HepG2 (cell line): Measurements from ENCODE around the gene SH3PXD2A. TPM values are rescaled to one million over a fixed set of nuclear protein-coding genes. Genes with fewer than 3 reads are reported as not detected.

Source experiments
- ARNT2 ChIP-seq: sonication (generic); formaldehyde crosslinking; IDR thresholded peaks from 2 replicates; pipeline ENCODE4 v1.8.0; 2022; ENCODE audit warnings: mild to moderate bottlenecking, low read depth, missing genetic modification reagents, moderate library complexity
- CBFB ChIP-seq: sonication (generic); formaldehyde crosslinking; IDR thresholded peaks from 2 replicates; pipeline ENCODE4 v1.4.0; 2020; ENCODE audit warnings: missing genetic modification reagents
- DBP ChIP-seq: sonication (generic); formaldehyde crosslinking; IDR thresholded peaks from 2 replicates; pipeline ENCODE4 v1.4.0; 2020; ENCODE audit warnings: missing genetic modification reagents; ENCODE audit errors: not compliant biosample characterization
- GABPB1 ChIP-seq: IDR thresholded peaks from 2 replicates; pipeline ENCODE4 v1.6.1; 2016; ENCODE audit warnings: mild to moderate bottlenecking, missing genetic modification reagents, moderate library complexity, missing compliant biosample characterization
- GRHL1 ChIP-seq: sonication (generic); formaldehyde crosslinking; conservative IDR thresholded peaks from 2 replicates; pipeline ENCODE4 v1.8.0; 2022; ENCODE audit warnings: missing genetic modification reagents
- HMGA1 ChIP-seq: sonication (generic); formaldehyde crosslinking; conservative IDR thresholded peaks from 2 replicates; pipeline ENCODE4 v1.4.0; 2020; ENCODE audit warnings: missing genetic modification reagents
- ISX ChIP-seq: sonication (generic); formaldehyde crosslinking; conservative IDR thresholded peaks from 2 replicates; pipeline ENCODE4 v1.5.0; 2020; ENCODE audit warnings: missing genetic modification reagents
- KDM3A ChIP-seq: IDR thresholded peaks from 2 replicates; pipeline ENCODE4 v1.6.1; 2018; ENCODE audit warnings: low read depth, missing compliant biosample characterization
- NAIF1 ChIP-seq: sonication (generic); formaldehyde crosslinking; IDR thresholded peaks from 2 replicates; pipeline ENCODE4 v1.5.0; 2020; ENCODE audit warnings: mild to moderate bottlenecking, missing genetic modification reagents, borderline replicate concordance
- PHF21A ChIP-seq: sonication (generic); formaldehyde crosslinking; IDR thresholded peaks from 2 replicates; pipeline ENCODE4 v1.5.0; 2020; ENCODE audit warnings: mild to moderate bottlenecking, missing genetic modification reagents
- PITX1 ChIP-seq: sonication (generic); formaldehyde crosslinking; IDR thresholded peaks from 2 replicates; pipeline ENCODE4 v1.5.1; 2020; ENCODE audit warnings: mild to moderate bottlenecking, missing genetic modification reagents
- PLRG1 ChIP-seq: fragments of 450-650 bp; conservative IDR thresholded peaks from 2 replicates; pipeline ENCODE4 v1.6.1; 2016
- PRPF4 ChIP-seq: fragments of 200-400 bp; formaldehyde crosslinking; IDR thresholded peaks from 2 replicates; pipeline ENCODE4 v1.6.1; 2016; ENCODE audit warnings: low read length, low read depth; ENCODE audit not compliant: poor library complexity, severe bottlenecking
- SMARCE1 ChIP-seq: fragments of 450-650 bp; IDR thresholded peaks from 2 replicates; pipeline ENCODE4 v1.6.1; 2017; ENCODE audit warnings: borderline replicate concordance
- TOPORS ChIP-seq: sonication (generic); formaldehyde crosslinking; IDR thresholded peaks from 2 replicates; pipeline ENCODE4 v1.8.0; 2023; ENCODE audit warnings: mild to moderate bottlenecking, missing genetic modification reagents
- ZBTB42 ChIP-seq: sonication (generic); formaldehyde crosslinking; IDR thresholded peaks from 2 replicates; pipeline ENCODE4 v1.5.0; 2020; ENCODE audit warnings: mild to moderate bottlenecking, missing genetic modification reagents
- ZMAT5 ChIP-seq: sonication (generic); formaldehyde crosslinking; IDR thresholded peaks from 2 replicates; pipeline ENCODE4 v1.5.0; 2020; ENCODE audit warnings: mild to moderate bottlenecking, low read depth, missing genetic modification reagents, borderline replicate concordance
- ZNF124 ChIP-seq: sonication (generic); formaldehyde crosslinking; IDR thresholded peaks from 2 replicates; pipeline ENCODE4 v1.4.0; 2020; ENCODE audit warnings: missing genetic modification reagents
- ZNF431 ChIP-seq: sonication (generic); formaldehyde crosslinking; IDR thresholded peaks from 2 replicates; pipeline ENCODE4 v1.9.0; 2022; ENCODE audit warnings: missing genetic modification reagents, low read depth, mild to moderate bottlenecking, borderline replicate concordance
- ZNF547 ChIP-seq: sonication (generic); formaldehyde crosslinking; IDR thresholded peaks from 2 replicates; pipeline ENCODE4 v1.5.1; 2020; ENCODE audit warnings: mild to moderate bottlenecking, missing genetic modification reagents
- ZNF563 ChIP-seq: sonication (generic); formaldehyde crosslinking; IDR thresholded peaks from 2 replicates; pipeline ENCODE4 v1.8.0; 2022; ENCODE audit warnings: mild to moderate bottlenecking, moderate library complexity, missing genetic modification reagents
- ZNF576 ChIP-seq: sonication (generic); formaldehyde crosslinking; IDR thresholded peaks from 2 replicates; pipeline ENCODE4 v1.4.0; 2020; ENCODE audit warnings: mild to moderate bottlenecking, missing genetic modification reagents
- ZNF605 ChIP-seq: sonication (generic); formaldehyde crosslinking; IDR thresholded peaks from 2 replicates; pipeline ENCODE4 v1.8.0; 2022; ENCODE audit warnings: mild to moderate bottlenecking, missing genetic modification reagents
- ZNF678 ChIP-seq: sonication (generic); formaldehyde crosslinking; IDR thresholded peaks from 2 replicates; pipeline ENCODE4 v1.4.0; 2020; ENCODE audit warnings: mild to moderate bottlenecking, missing genetic modification reagents
- ZNF737 ChIP-seq: sonication (generic); formaldehyde crosslinking; IDR thresholded peaks from 2 replicates; pipeline ENCODE4 v1.5.0; 2020; ENCODE audit warnings: missing genetic modification reagents, mild to moderate bottlenecking, borderline replicate concordance
- ZNF776 ChIP-seq: sonication (generic); formaldehyde crosslinking; IDR thresholded peaks from 2 replicates; pipeline ENCODE4 v1.4.0; 2020; ENCODE audit warnings: mild to moderate bottlenecking, missing genetic modification reagents
- ZNF782 ChIP-seq: sonication (generic); formaldehyde crosslinking; IDR thresholded peaks from 2 replicates; pipeline ENCODE4 v1.4.0; 2020; ENCODE audit warnings: missing genetic modification reagents, mild to moderate bottlenecking, borderline replicate concordance
- ZNF841 ChIP-seq: sonication (generic); formaldehyde crosslinking; IDR thresholded peaks from 2 replicates; pipeline ENCODE4 v1.8.1; 2023; ENCODE audit warnings: missing genetic modification reagents, borderline replicate concordance
- polyA plus RNA-seq, 8 experiments: library from polyadenylated mRNA; depleted of rRNA in 3 of 8; stranded (reverse) in 7 of 8; unstranded in 1 of 8; fragments of >200 nt; fragmentation: Illumina TruSeq in 4 of 8; extraction: Trizol in 4 of 8; gene quantifications; 2 replicates each; pipeline versions ENCODE4 v1.2.1 to v1.2.3, GENCODE V29; 2011 to 2016; ENCODE audit warnings: low read depth in 4 of 8, missing spikeins in 1 of 8, mixed read lengths in 1 of 8; ENCODE audit not compliant: insufficient read depth in 1 of 8
- total RNA-seq, 5 experiments: library from RNA; depleted of rRNA; stranded (reverse); fragments of >200 nt; fragmentation: Illumina TruSeq; extraction: Trizol; gene quantifications; 2 replicates each; pipeline ENCODE4 v1.2.3, GENCODE V29; 2016; ENCODE audit warnings: low read depth in 1 of 5

Gene SH3PXD2A
- total and polyA plus RNA-seq, 2 of the 13 experiments (the other 11 are each of a cell fraction or from before 2014, with no cell fraction given) = 11.1 to 11.3 TPM

GRCh38 chr10:103793920-103794883 lies 61.2 kb downstream of the SH3PXD2A start (continued):
- TF ChIP-seq GRHL1 (CRISPR knock-in tag) (no peak), CBFB (CRISPR knock-in tag) (peak; percentile 92), ZNF563 (peak; percentile 69; the same call in 1 of the 2 replicates), ZNF678 (CRISPR knock-in tag) (no peak), ZBTB42 (CRISPR knock-in tag) (no peak), GABPB1 (peak; percentile 78), KDM3A (peak; percentile 89), NAIF1 (CRISPR knock-in tag) (peak; percentile 55; the same call in 1 of the 2 replicates), PHF21A (CRISPR knock-in tag) (peak; percentile 99), ZNF776 (CRISPR knock-in tag) (no peak), PRPF4 (peak; percentile 73), ISX (CRISPR knock-in tag) (no peak), HMGA1 (no peak), ZNF605 (peak; percentile 95), ZMAT5 (CRISPR knock-in tag) (no peak), TOPORS (CRISPR knock-in tag) (peak; percentile 42; the same call in 1 of the 2 replicates), DBP (CRISPR knock-in tag) (no peak), PLRG1 (no peak), ZNF124 (CRISPR knock-in tag) (peak; percentile 93), ZNF547 (CRISPR knock-in tag) (peak; percentile 44; the same call in 1 of the 2 replicates), ARNT2 (CRISPR knock-in tag) (0 out of 2 replicates have a peak, but pooled peaks have one; percentile 51), ZNF782 (peak; percentile 83; the same call in 1 of the 2 replicates), PITX1 (peak; percentile 97), ZNF841 (no peak), ZNF737 (CRISPR knock-in tag) (no peak; the same call in 1 of the 2 replicates), SMARCE1 (peak; percentile 75; the same call in 1 of the 2 replicates), ZNF576 (no peak), ZNF431 (peak; percentile 91; the same call in 1 of the 2 replicates)
